HEK293 (cell line): ENCODE measurements around the gene H3-3A.
A peak's percentile ranks its signal among the peaks of the same experiment; 100 is the strongest.

Source experiments
- BCL11A ChIP-seq: fragments of 450-650 bp; formaldehyde crosslinking; IDR thresholded peaks from 2 replicates; pipeline ENCODE4 v1.5.1; 2016; ENCODE audit warnings: low read depth, missing biosample characterization, missing genetic modification characterization
- BCL11B ChIP-seq: fragments of 450-650 bp; formaldehyde crosslinking; IDR thresholded peaks from 2 replicates; pipeline ENCODE4 v1.5.1; 2016; ENCODE audit warnings: low read depth, missing biosample characterization, missing genetic modification characterization
- KLF10 ChIP-seq: fragments of 450-650 bp; IDR thresholded peaks from 2 replicates; pipeline ENCODE4 v1.5.1; 2018; ENCODE audit warnings: missing biosample characterization, mild to moderate bottlenecking, missing genetic modification characterization
- MYNN ChIP-seq: fragments of 450-650 bp; formaldehyde crosslinking; IDR thresholded peaks from 2 replicates; pipeline ENCODE4 v1.5.1; 2016; ENCODE audit warnings: missing biosample characterization, missing genetic modification characterization, borderline replicate concordance
- MZF1 ChIP-seq: fragments of 450-650 bp; formaldehyde crosslinking; IDR thresholded peaks from 2 replicates; pipeline ENCODE4 v1.5.1; 2017; ENCODE audit warnings: missing biosample characterization, missing genetic modification characterization, borderline replicate concordance
- PRDM1 ChIP-seq: fragments of 450-650 bp; formaldehyde crosslinking; IDR thresholded peaks from 2 replicates; pipeline ENCODE4; 2016; ENCODE audit warnings: missing biosample characterization, missing genetic modification characterization
- SALL2 ChIP-seq: fragments of 450-650 bp; formaldehyde crosslinking; IDR thresholded peaks from 2 replicates; pipeline ENCODE4 v1.5.0; 2017; ENCODE audit warnings: missing biosample characterization, mild to moderate bottlenecking, missing genetic modification characterization, borderline replicate concordance
- TCF7L2 ChIP-seq: IDR thresholded peaks from 2 replicates; pipeline ENCODE4 v1.6.1; 2011; ENCODE audit warnings: low read depth, mild to moderate bottlenecking, inconsistent platforms, low read length, moderate library complexity, borderline replicate concordance
- WT1 ChIP-seq: fragments of 450-650 bp; formaldehyde crosslinking; IDR thresholded peaks from 2 replicates; pipeline ENCODE4 v1.5.1; 2016; ENCODE audit warnings: missing biosample characterization, missing genetic modification characterization
- ZBTB1 ChIP-seq: fragments of 450-650 bp; formaldehyde crosslinking; IDR thresholded peaks from 2 replicates; pipeline ENCODE4 v1.5.1; 2016; ENCODE audit warnings: missing biosample characterization, missing genetic modification characterization
- ZBTB17 ChIP-seq: fragments of 450-650 bp; formaldehyde crosslinking; IDR thresholded peaks from 2 replicates; pipeline ENCODE4 v1.5.1; 2016; ENCODE audit warnings: missing biosample characterization, missing genetic modification characterization
- ZFP3 ChIP-seq: fragments of 450-650 bp; formaldehyde crosslinking; IDR thresholded peaks from 2 replicates; pipeline ENCODE4 v1.5.1; 2016; ENCODE audit warnings: low read depth, missing biosample characterization, missing genetic modification characterization
- ZNF10 ChIP-seq: fragments of 450-650 bp; formaldehyde crosslinking; IDR thresholded peaks from 2 replicates; pipeline ENCODE4 v1.5.1; 2017; ENCODE audit warnings: missing biosample characterization, missing genetic modification characterization
- ZNF121 ChIP-seq: fragments of 450-650 bp; formaldehyde crosslinking; IDR thresholded peaks from 2 replicates; pipeline ENCODE4 v1.5.1; 2016; ENCODE audit warnings: missing biosample characterization, missing genetic modification characterization
- ZNF132 ChIP-seq: fragments of 450-650 bp; formaldehyde crosslinking; IDR thresholded peaks from 2 replicates; pipeline ENCODE4 v1.5.1; 2017; ENCODE audit warnings: missing biosample characterization, missing genetic modification characterization, borderline replicate concordance
- ZNF19 ChIP-seq: fragments of 450-650 bp; formaldehyde crosslinking; IDR thresholded peaks from 2 replicates; pipeline ENCODE4; 2016; ENCODE audit warnings: missing biosample characterization, missing genetic modification characterization, low read depth
- ZNF211 ChIP-seq: fragments of 450-650 bp; formaldehyde crosslinking; IDR thresholded peaks from 2 replicates; pipeline ENCODE4 v1.5.1; 2016; ENCODE audit warnings: low read depth, missing biosample characterization, missing genetic modification characterization
- ZNF221 ChIP-seq: fragments of 450-650 bp; formaldehyde crosslinking; IDR thresholded peaks from 2 replicates; pipeline ENCODE4 v1.5.1; 2017; ENCODE audit warnings: missing biosample characterization, missing genetic modification characterization, borderline replicate concordance
- ZNF24 ChIP-seq: fragments of 450-650 bp; formaldehyde crosslinking; IDR thresholded peaks from 2 replicates; pipeline ENCODE4 v1.5.1; 2016; ENCODE audit warnings: missing biosample characterization, missing genetic modification characterization
- ZNF266 ChIP-seq: fragments of 450-650 bp; formaldehyde crosslinking; IDR thresholded peaks from 2 replicates; pipeline ENCODE4 v1.5.1; 2016; ENCODE audit warnings: missing biosample characterization, missing genetic modification characterization, low read depth
- ZNF292 ChIP-seq: fragments of 450-650 bp; formaldehyde crosslinking; IDR thresholded peaks from 2 replicates; pipeline ENCODE4 v1.5.1; 2016; ENCODE audit warnings: low read depth, missing biosample characterization, missing genetic modification characterization, borderline replicate concordance
- ZNF37A ChIP-seq: fragments of 450-650 bp; IDR thresholded peaks from 2 replicates; pipeline ENCODE4 v1.5.1; 2018; ENCODE audit warnings: missing biosample characterization, missing genetic modification characterization
- ZNF501 ChIP-seq: fragments of 450-650 bp; formaldehyde crosslinking; IDR thresholded peaks from 2 replicates; pipeline ENCODE4 v1.5.1; 2016; ENCODE audit warnings: missing biosample characterization, missing genetic modification characterization
- ZNF555 ChIP-seq: fragments of 450-650 bp; formaldehyde crosslinking; conservative IDR thresholded peaks from 2 replicates; pipeline ENCODE4 v1.5.1; 2017; ENCODE audit warnings: missing biosample characterization, mild to moderate bottlenecking, missing genetic modification characterization, inconsistent platforms
- ZNF571 ChIP-seq: fragments of 450-650 bp; formaldehyde crosslinking; IDR thresholded peaks from 2 replicates; pipeline ENCODE4 v1.5.0; 2017; ENCODE audit warnings: missing biosample characterization, missing genetic modification characterization
- ZNF596 ChIP-seq: fragments of 450-650 bp; IDR thresholded peaks from 2 replicates; pipeline ENCODE4 v1.5.0; 2018; ENCODE audit warnings: missing biosample characterization, mild to moderate bottlenecking, missing genetic modification characterization, moderate library complexity
- ZNF623 ChIP-seq: fragments of 450-650 bp; formaldehyde crosslinking; IDR thresholded peaks from 2 replicates; pipeline ENCODE4 v1.5.1; 2016; ENCODE audit warnings: missing biosample characterization, missing genetic modification characterization
- ZNF658 ChIP-seq: fragments of 450-650 bp; formaldehyde crosslinking; IDR thresholded peaks from 2 replicates; pipeline ENCODE4; 2016; ENCODE audit warnings: missing biosample characterization, missing genetic modification characterization
- ZNF660 ChIP-seq: fragments of 450-650 bp; IDR thresholded peaks from 2 replicates; pipeline ENCODE4 v1.5.1; 2018; ENCODE audit warnings: missing biosample characterization, mild to moderate bottlenecking, missing genetic modification characterization
- ZNF707 ChIP-seq: fragments of 450-650 bp; formaldehyde crosslinking; IDR thresholded peaks from 2 replicates; pipeline ENCODE4 v1.5.1; 2016; ENCODE audit warnings: missing biosample characterization, missing genetic modification characterization
- ZSCAN30 ChIP-seq: fragments of 450-650 bp; IDR thresholded peaks from 2 replicates; pipeline ENCODE4 v1.5.1; 2018; ENCODE audit warnings: missing biosample characterization, mild to moderate bottlenecking, missing genetic modification characterization, moderate library complexity
- TF ChIP-seq, protein P1 (sequence below): fragments of 450-650 bp; formaldehyde crosslinking; IDR thresholded peaks from 2 replicates; pipeline ENCODE4 v1.5.1; 2016; ENCODE audit warnings: missing biosample characterization, missing genetic modification characterization, low read depth
- TF ChIP-seq, protein P2 (sequence below): fragments of 450-650 bp; formaldehyde crosslinking; IDR thresholded peaks from 2 replicates; pipeline ENCODE4 v1.5.1; 2016; ENCODE audit warnings: missing biosample characterization, missing genetic modification characterization
- TF ChIP-seq, protein P3 (sequence below): fragments of 450-650 bp; formaldehyde crosslinking; IDR thresholded peaks from 2 replicates; pipeline ENCODE4 v1.5.1; 2016; ENCODE audit warnings: missing biosample characterization, missing genetic modification characterization

The H3-3A gene

DNA sequence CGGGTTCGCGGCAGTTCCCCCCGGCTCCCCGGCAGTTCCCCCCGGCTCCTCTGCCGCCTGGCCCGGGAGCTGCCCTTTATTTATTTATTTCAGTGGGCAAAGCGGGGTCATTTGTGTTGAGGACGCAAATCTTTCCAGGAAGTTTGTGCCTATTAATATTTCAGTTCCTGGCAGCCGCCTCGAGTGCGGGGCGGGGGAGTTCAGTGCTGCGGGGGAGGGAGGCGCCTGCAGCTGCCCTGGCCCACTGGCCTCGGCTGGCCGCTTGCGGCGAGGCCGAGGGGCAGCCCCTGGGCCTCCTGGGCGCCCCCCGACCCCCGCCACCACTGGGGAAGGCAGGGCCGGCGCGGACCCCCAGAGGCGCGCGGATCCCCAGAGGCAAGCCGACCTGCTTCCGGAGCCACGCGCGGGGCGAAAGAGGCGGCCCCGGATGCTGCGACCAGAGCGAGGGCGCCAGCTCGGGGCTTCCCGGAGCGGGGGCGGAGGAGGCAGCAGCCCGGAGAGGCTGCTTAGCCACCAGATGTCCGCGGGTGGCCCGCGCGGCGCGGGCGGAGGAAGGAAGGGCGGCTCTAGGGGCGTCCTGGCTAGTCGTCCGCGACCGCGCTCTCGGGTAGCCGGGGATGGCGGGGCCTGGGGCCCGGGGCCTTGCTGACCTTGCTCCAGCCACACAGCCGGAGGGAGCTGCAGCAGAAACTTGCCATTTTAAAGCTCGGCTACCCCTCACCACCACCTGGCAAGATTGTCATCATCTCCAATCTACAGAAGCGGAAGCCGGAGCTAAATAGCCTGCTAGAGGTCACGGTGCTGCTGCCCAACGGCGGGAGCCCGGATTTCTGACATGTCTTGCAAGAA is 48.0 kb downstream of the H3-3A start (continued):
- TF ChIP-seq KLF10 (tag by site-specific recombination): peak; percentile 78; the same call in 1 of the 2 replicates
- 0 out of 2 replicates have a peak, but pooled peaks have one; percentile 41 for TF ChIP-seq ZNF501 (tag by site-specific recombination)
- TF ChIP-seq, protein P1, sequence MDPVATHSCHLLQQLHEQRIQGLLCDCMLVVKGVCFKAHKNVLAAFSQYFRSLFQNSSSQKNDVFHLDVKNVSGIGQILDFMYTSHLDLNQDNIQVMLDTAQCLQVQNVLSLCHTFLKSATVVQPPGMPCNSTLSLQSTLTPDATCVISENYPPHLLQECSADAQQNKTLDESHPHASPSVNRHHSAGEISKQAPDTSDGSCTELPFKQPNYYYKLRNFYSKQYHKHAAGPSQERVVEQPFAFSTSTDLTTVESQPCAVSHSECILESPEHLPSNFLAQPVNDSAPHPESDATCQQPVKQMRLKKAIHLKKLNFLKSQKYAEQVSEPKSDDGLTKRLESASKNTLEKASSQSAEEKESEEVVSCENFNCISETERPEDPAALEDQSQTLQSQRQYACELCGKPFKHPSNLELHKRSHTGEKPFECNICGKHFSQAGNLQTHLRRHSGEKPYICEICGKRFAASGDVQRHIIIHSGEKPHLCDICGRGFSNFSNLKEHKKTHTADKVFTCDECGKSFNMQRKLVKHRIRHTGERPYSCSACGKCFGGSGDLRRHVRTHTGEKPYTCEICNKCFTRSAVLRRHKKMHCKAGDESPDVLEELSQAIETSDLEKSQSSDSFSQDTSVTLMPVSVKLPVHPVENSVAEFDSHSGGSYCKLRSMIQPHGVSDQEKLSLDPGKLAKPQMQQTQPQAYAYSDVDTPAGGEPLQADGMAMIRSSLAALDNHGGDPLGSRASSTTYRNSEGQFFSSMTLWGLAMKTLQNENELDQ (tag by site-specific recombination): no peak
- no peak for TF ChIP-seq TCF7L2
- no peak for TF ChIP-seq ZNF211 (tag by site-specific recombination)
- TF ChIP-seq ZNF121 (tag by site-specific recombination): no peak
- no peak for TF ChIP-seq ZNF132 (tag by site-specific recombination)
- TF ChIP-seq, protein P2, sequence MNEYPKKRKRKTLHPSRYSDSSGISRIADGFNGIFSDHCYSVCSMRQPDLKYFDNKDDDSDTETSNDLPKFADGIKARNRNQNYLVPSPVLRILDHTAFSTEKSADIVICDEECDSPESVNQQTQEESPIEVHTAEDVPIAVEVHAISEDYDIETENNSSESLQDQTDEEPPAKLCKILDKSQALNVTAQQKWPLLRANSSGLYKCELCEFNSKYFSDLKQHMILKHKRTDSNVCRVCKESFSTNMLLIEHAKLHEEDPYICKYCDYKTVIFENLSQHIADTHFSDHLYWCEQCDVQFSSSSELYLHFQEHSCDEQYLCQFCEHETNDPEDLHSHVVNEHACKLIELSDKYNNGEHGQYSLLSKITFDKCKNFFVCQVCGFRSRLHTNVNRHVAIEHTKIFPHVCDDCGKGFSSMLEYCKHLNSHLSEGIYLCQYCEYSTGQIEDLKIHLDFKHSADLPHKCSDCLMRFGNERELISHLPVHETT (tag by site-specific recombination): no peak
- no peak; the same call in 1 of the 2 replicates for TF ChIP-seq ZNF660 (tag by site-specific recombination)
- no peak for TF ChIP-seq ZNF10 (tag by site-specific recombination)
- no peak for TF ChIP-seq ZNF658 (tag by site-specific recombination)
- TF ChIP-seq ZNF221: no peak
- TF ChIP-seq ZNF292 (tag by site-specific recombination): no peak
- 0 out of 2 replicates have a peak, but pooled peaks have one; percentile 11 for TF ChIP-seq ZNF24 (tag by site-specific recombination)
- TF ChIP-seq ZNF266 (tag by site-specific recombination): no peak
- TF ChIP-seq ZFP3 (tag by site-specific recombination): no peak
- TF ChIP-seq ZNF555 (tag by site-specific recombination): no peak
- TF ChIP-seq ZSCAN30 (tag by site-specific recombination): 0 out of 2 replicates have a peak, but pooled peaks have one; percentile 42
- TF ChIP-seq WT1 (tag by site-specific recombination): no peak
- no peak for TF ChIP-seq ZNF19 (tag by site-specific recombination)
- no peak for TF ChIP-seq ZNF596 (tag by site-specific recombination)
- no peak for TF ChIP-seq ZNF623 (tag by site-specific recombination)
- TF ChIP-seq ZBTB17: 0 out of 2 replicates have a peak, but pooled peaks have one; percentile 33
- TF ChIP-seq ZBTB1 (tag by site-specific recombination): no peak
- no peak for TF ChIP-seq ZNF707 (tag by site-specific recombination)
- TF ChIP-seq MYNN (tag by site-specific recombination): no peak
- TF ChIP-seq BCL11A: peak; percentile 55; the same call in 1 of the 2 replicates
- TF ChIP-seq ZNF571: no peak
- TF ChIP-seq ZNF37A (tag by site-specific recombination): no peak
- TF ChIP-seq, protein P3, sequence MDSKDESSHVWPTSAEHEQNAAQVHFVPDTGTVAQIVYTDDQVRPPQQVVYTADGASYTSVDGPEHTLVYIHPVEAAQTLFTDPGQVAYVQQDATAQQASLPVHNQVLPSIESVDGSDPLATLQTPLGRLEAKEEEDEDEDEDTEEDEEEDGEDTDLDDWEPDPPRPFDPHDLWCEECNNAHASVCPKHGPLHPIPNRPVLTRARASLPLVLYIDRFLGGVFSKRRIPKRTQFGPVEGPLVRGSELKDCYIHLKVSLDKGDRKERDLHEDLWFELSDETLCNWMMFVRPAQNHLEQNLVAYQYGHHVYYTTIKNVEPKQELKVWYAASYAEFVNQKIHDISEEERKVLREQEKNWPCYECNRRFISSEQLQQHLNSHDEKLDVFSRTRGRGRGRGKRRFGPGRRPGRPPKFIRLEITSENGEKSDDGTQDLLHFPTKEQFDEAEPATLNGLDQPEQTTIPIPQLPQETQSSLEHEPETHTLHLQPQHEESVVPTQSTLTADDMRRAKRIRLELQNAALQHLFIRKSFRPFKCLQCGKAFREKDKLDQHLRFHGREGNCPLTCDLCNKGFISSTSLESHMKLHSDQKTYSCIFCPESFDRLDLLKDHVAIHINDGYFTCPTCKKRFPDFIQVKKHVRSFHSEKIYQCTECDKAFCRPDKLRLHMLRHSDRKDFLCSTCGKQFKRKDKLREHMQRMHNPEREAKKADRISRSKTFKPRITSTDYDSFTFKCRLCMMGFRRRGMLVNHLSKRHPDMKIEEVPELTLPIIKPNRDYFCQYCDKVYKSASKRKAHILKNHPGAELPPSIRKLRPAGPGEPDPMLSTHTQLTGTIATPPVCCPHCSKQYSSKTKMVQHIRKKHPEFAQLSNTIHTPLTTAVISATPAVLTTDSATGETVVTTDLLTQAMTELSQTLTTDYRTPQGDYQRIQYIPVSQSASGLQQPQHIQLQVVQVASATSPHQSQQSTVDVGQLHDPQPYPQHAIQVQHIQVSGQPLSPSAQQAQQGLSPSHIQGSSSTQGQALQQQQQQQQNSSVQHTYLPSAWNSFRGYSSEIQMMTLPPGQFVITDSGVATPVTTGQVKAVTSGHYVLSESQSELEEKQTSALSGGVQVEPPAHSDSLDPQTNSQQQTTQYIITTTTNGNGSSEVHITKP (tag by site-specific recombination): peak; percentile 80
- no peak for TF ChIP-seq PRDM1 (tag by site-specific recombination)
- peak; percentile 55; the same call in 1 of the 2 replicates for TF ChIP-seq MZF1 (tag by site-specific recombination)
- TF ChIP-seq SALL2 (tag by site-specific recombination): no peak
- TF ChIP-seq BCL11B (tag by site-specific recombination): 0 out of 2 replicates have a peak, but pooled peaks have one; percentile 46
